Non-pigmented ciliary epithelial cell (primary cell): ENCODE measurements around the gene KYNU.
"Not testable (repeated sequence)": the region's sequence is repeated elsewhere in the genome, so short reads cannot be mapped to it uniquely, and the experiment has no call there.

Experiments
- DNase-seq: peaks from one replicate; pipeline ENCODE4 v3.0.0-alpha.2; 2010; ENCODE audit warnings: low read depth

The KYNU gene

GRCh38 chr2:142915502-142915901, 38.0 kb downstream of the KYNU start:
- no peak for DNase-seq

DNA sequence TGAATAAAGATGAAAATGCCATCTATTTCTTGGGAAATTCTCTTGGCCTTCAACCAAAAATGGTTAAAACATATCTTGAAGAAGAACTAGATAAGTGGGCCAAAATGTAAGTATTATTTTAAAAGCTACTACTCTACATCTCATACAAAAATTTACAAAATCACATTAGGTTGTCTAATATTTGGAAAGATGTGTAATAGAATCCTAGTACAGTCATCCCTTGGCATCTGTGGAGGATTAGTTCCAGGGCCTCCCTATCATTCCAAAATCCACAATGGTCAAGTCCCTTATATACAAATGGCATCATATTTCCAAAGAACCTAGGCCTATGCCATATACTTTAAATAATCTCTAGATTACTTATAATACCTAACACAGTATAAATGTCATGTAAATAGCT, 41.2 kb downstream of the KYNU start:
- no peak for DNase-seq

- no peak for DNase-seq
These were observed 43.1 kb downstream of the KYNU start for GRCh38 chr2:142920571-142920970.

DNA sequence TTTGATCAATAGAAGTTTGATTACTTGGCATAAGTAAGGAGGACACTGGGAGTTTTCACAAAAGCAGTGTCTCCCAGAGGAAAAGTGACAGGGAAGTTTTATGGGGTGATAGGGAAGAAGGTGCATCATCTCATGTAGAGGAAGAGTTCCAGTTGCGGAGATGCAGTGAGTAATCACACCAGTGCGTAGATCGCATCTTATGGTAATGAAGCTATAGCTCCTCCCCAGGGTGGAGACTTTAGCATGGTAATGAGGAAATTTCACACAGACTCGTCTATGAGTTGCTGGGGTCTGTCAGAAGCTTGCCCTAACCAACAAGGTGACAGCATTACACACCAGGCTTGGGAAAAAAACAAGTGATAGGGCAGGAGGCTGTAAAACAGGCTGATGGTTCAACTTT, 49.0 kb downstream of the KYNU start:
- no peak for DNase-seq

DNA sequence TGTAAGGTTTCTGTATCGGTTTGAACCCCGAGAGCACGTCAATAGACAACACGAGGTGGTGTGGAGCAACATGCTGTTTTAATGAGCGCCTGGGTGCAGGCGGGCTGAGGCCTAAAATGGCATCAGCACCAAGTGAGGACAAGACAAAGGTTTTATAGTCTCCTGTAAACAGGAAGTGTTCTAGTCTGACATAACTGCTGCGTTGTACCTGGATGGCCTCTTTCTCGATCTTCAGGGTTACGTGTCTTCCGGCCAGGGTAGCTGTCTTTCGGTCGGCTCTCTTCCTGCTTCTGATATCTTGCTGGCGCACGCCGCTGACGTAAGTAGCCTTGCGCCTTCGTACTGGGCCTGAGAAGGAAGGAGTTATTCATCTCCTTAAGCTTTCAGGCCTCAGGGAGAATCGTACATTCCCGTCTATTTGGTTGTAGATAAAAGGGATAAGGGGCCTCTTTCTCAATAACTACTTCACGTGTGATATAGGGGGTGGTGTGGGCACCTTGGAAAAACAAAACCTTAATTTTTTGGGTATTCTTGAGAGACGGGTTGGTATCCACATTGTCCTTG, 53.5 kb downstream of the KYNU start:
- DNase-seq, result no peak

DNA sequence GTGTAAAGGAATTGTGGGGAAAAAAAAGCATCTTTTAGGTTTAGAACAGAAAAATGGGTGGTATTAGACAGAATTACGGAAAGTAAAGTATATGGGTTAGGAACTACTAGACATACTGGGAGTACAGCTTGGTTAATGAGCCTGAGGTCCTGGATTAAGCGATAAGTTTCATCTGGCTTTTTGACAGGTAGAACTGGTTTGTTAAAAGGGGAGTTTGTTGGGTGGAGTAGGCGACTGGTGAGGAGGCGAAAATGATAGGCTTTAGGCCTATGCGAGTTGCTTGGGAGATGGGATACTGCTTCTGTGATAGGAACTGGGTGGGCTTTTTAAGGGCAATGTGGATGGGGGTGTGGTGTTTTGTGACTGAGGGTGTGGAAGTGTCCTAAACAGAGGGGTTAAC, 56.5 kb downstream of the KYNU start:
- no peak for DNase-seq

- DNase-seq, result no peak
These were observed 58.2 kb downstream of the KYNU start for GRCh38 chr2:142935563-142936089.

- DNase-seq, result no peak
These were observed 59.2 kb downstream of the KYNU start for GRCh38 chr2:142936629-142937028.

GRCh38 chr2:142937347-142937746, 59.9 kb downstream of the KYNU start:
- no peak for DNase-seq

- no peak for DNase-seq
These were observed 60.8 kb downstream of the KYNU start for GRCh38 chr2:142938240-142938639.

GRCh38 chr2:142940606-142941223, 63.3 kb downstream of the KYNU start:
- no peak for DNase-seq

- no peak for DNase-seq
These were observed 65.2 kb downstream of the KYNU start for GRCh38 chr2:142942690-142943089.

GRCh38 chr2:142944264-142944663, 66.8 kb downstream of the KYNU start:
- DNase-seq, result peak; percentile 22

DNA sequence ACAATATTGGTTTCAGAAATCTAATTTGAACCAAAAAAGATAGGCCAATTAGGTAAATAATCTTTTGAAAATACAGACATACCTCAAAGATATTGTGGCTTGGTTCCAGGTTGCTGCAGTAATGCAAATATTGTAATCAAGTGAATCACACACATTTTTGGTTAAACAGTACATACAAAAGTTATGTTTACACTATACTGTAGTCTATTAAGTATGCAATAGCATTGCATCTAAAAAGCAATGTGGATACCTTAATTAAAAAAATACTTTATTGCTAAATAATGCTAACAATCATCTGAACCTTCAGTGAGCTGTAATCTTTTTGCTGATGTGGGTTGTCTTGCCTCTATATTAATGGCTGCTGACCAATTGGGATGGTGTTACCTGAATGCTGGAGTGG, 67.3 kb downstream of the KYNU start:
- DNase-seq, result no peak

DNA sequence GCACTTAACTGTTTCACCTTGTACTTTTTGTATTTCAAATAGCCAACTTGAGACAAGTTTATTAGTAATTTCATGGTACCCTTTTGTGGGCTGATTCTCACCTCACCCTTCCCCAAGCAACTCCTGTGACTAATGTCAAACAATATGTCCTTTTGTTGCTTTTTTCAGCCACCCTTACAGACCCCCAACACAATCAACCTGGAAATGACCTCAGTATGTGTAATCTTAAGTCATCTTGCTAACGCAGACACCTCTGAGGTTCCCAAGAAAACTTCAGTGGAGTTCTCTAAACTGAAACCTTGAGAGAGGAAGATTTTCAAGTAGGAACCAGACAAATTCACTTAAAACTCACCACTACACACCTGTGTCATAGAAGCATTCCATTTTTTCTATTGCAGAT, 69.5 kb downstream of the KYNU start:
- DNase-seq, result no peak

- not testable (repeated sequence) for DNase-seq
These were observed 71.3 kb downstream of the KYNU start for GRCh38 chr2:142948723-142949122.

DNA sequence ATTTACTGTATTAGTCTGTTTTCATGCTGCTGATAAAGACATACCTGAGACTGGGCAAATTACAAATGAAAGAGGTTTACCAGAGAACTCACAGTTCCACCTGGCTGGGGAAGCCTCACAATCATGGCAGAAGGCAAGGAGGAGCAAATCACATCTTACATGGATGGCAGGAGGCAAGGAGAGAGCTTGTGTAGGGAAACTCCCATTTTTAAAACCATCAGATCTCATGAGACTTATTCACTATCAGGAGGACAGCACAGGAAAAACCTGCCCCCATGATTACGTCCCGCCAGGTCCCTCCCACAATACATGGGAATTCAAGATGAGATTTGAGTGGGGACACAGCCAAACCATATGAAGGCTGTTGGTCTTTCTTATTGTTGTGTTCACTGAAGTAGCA, 72.9 kb downstream of the KYNU start:
- not testable (repeated sequence) for DNase-seq

DNA sequence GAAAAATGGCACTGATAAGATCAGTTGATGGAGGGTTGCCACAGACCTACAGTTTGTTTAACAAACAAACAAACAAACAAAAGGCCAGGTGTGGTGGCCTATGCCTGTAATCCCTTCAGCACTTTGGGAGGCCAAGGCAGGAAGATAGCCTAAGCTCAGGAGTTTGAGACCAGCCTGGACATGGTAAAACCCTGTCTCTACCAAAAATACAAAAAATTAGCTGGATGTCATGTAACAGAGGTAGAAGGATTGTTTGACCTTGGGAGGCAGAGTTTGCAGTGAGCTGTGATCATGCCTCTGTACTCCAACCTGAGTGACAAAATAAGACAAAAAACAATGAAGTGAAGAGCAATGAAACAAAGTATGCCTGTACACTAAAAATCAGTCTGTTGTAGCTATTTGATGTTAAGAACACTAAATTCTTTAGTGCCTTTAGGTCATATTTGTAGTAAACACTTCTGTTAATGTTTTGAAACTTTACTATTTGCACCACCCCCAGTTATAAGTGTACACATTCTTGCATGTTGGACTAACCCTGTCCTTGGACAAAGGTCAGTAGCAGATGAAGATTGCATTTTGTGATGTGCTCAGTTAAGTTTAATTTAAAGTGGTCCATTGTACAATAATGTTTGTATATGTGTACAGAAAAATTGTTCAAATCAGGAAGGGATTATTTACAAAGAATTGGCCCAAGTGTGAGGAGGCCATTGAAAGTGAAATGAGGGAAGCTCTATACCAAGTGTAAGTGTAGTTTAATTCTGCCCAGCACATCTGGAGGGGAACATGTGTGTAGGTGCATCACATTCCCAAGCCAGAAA, 73.9 kb downstream of the KYNU start:
- DNase-seq, result no peak

DNA sequence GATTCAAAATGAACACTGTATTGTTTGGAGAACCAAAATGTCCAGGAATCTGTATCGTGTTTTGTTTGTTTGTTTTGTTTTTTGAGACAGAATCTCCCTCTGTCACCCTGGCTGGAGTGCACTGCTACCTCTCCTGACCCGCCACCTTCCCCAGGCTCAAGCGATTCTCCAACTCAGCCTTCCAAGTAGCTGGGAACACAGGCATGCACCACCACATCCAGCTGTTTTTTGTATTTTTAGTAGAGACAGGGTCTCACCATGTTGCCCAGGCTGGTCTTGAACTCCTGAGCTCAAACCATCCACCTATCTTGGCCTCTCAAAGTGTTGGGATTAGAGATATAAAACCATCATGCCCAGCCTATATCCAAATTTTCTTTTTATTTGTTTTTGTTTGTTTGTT, 74.6 kb downstream of the KYNU start:
- DNase-seq, result no peak

GRCh38 chr2:142952793-142953494, 75.5 kb downstream of the KYNU start:
- DNase-seq, result no peak

GRCh38 chr2:142954493-142954892, 77.0 kb downstream of the KYNU start:
- DNase-seq, result no peak

DNA sequence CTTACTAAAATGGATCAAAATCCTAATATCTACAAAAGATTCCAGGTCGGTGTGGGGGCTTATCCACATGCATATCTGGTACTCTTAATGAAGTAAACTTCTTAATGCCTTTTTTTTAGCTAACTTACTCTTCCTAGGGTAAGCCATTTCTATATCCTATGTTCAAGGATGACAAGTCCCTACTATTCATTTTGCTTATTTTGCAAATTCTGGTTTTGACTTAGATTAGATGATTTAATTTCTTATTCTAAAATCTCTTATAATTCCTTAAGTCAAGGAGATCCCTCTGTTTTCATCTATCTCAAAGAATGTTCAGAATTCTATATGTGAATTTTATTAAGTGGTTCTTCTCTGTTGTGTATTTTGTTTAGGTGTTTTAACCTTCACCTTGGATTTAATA, 79.7 kb downstream of the KYNU start:
- no peak for DNase-seq

GRCh38 chr2:142961202-142961601, 83.7 kb downstream of the KYNU start:
- no peak for DNase-seq
